NCI-H2029 treated with DMSO at 0.1 percent for 48 hours (cell line): ENCODE data around the gene SYPL2.

Experiments
- DNase-seq: peaks from one replicate; lab custom pipeline; 2025; lab: John Stamatoyannopoulos, UW

Gene SYPL2

GRCh38 chr1:109492779-109493178, 26.4 kb downstream of the SYPL2 start:
- DNase-seq: no peak

- no peak for DNase-seq
Measured at GRCh38 chr1:109493227-109493626, 26.9 kb downstream of the SYPL2 start.

GRCh38 chr1:109493805-109494539, 27.6 kb downstream of the SYPL2 start, which contains the start of gene CYB561D1:
TSS of gene CYB561D1 (plus strand) at chr1:109494094. CDS start at chr1:109494140, 46 bp downstream.
- DNase-seq: peak; percentile 21

- DNase-seq: no peak
Measured at GRCh38 chr1:109495738-109496137, 29.4 kb downstream of the SYPL2 start.

- no peak for DNase-seq
Measured at GRCh38 chr1:109497449-109498160, 31.3 kb downstream of the SYPL2 start.

- DNase-seq: no peak
Measured at GRCh38 chr1:109498161-109498801, 31.9 kb downstream of the SYPL2 start.

GRCh38 chr1:109499081-109499480, 32.7 kb downstream of the SYPL2 start:
- no peak for DNase-seq

- DNase-seq: no peak
Measured at GRCh38 chr1:109499661-109500536, 33.6 kb downstream of the SYPL2 start.

- no peak for DNase-seq
Measured at GRCh38 chr1:109500941-109501381, 34.6 kb downstream of the SYPL2 start.

GRCh38 chr1:109501644-109502363, 35.5 kb downstream of the SYPL2 start:
- DNase-seq: no peak

- DNase-seq: no peak
Measured at GRCh38 chr1:109502364-109502851, 36.1 kb downstream of the SYPL2 start.

GRCh38 chr1:109503935-109504334, 37.6 kb downstream of the SYPL2 start:
- DNase-seq: no peak

GRCh38 chr1:109504974-109505373, 38.6 kb downstream of the SYPL2 start:
- no peak for DNase-seq

- no peak for DNase-seq
Measured at GRCh38 chr1:109508001-109508872, 41.9 kb downstream of the SYPL2 start.

- DNase-seq: no peak
Measured at GRCh38 chr1:109508873-109509175, 42.5 kb downstream of the SYPL2 start.

GRCh38 chr1:109509176-109510134, 43.1 kb downstream of the SYPL2 start, which contains the start of gene AMIGO1:
TSS of gene AMIGO1 (minus strand) at chr1:109509727. CDS start at chr1:109508912, 815 bp downstream.
- DNase-seq: no peak

- DNase-seq: no peak
Measured at GRCh38 chr1:109513110-109513710, 46.9 kb downstream of the SYPL2 start.

GRCh38 chr1:109514846-109515245, 48.5 kb downstream of the SYPL2 start:
- DNase-seq: no peak
